ENCODE results near the gene PPP2R2C. TPM values are rescaled to one million over a fixed set of nuclear protein-coding genes. Genes with fewer than 3 reads are reported as not detected.

Gene PPP2R2C
- total RNA-seq, 1 donor from 2014 or later: 0.34 TPM

- DNase-seq: no peak
Observed at GRCh38 chr4:6422105-6422504, 50.3 kb downstream of the PPP2R2C start.

GRCh38 chr4:6421397-6421796, 51.0 kb downstream of the PPP2R2C start:
- no peak for DNase-seq

GRCh38 chr4:6420972-6421371, 51.4 kb downstream of the PPP2R2C start:
- no peak for DNase-seq

- no peak for DNase-seq
Observed at GRCh38 chr4:6420036-6420435, 52.4 kb downstream of the PPP2R2C start.

GRCh38 chr4:6419452-6420028, 52.9 kb downstream of the PPP2R2C start:
- no peak for DNase-seq

GRCh38 chr4:6418193-6418755, 54.1 kb downstream of the PPP2R2C start:
- DNase-seq: no peak

GRCh38 chr4:6417516-6418050, 54.8 kb downstream of the PPP2R2C start:
- no peak for DNase-seq

- no peak for DNase-seq
Observed at GRCh38 chr4:6416518-6417286, 55.7 kb downstream of the PPP2R2C start.

GRCh38 chr4:6415031-6415705, 57.2 kb downstream of the PPP2R2C start:
- no peak for DNase-seq

GRCh38 chr4:6414578-6414977, 57.8 kb downstream of the PPP2R2C start:
- no peak for DNase-seq

- no peak for DNase-seq
Observed at GRCh38 chr4:6410664-6411063, 61.8 kb downstream of the PPP2R2C start.

GRCh38 chr4:6410068-6410467, 62.3 kb downstream of the PPP2R2C start:
- no peak for DNase-seq

GRCh38 chr4:6409381-6409780, 63.0 kb downstream of the PPP2R2C start:
- DNase-seq: no peak

GRCh38 chr4:6408263-6408662, 64.2 kb downstream of the PPP2R2C start:
- DNase-seq: no peak

GRCh38 chr4:6405397-6405706, 67.1 kb downstream of the PPP2R2C start:
- no peak for DNase-seq

GRCh38 chr4:6404611-6405396, 67.6 kb downstream of the PPP2R2C start:
- no peak for DNase-seq

- DNase-seq: no peak
Observed at GRCh38 chr4:6403400-6403685, 69.1 kb downstream of the PPP2R2C start.

- no peak for DNase-seq
Observed at GRCh38 chr4:6402566-6403399, 69.6 kb downstream of the PPP2R2C start.

- no peak for DNase-seq
Observed at GRCh38 chr4:6401797-6402196, 70.6 kb downstream of the PPP2R2C start.

- DNase-seq: no peak
Observed at GRCh38 chr4:6396696-6397236, 75.6 kb downstream of the PPP2R2C start.

- DNase-seq: no peak
Observed at GRCh38 chr4:6395466-6396228, 76.8 kb downstream of the PPP2R2C start.

Measured in dermis blood vessel endothelial cell (primary cell).